Stimulated activated CD8-positive, alpha-beta memory T cell treated with anti-CD3 and anti-CD28 coated beads, Interleukin-15, amount 100 ng/mL, for 24 hours (primary cell): Measurements from ENCODE around the gene PACSIN1.

Source experiments
- DNase-seq: peaks from one replicate; pipeline ENCODE4 v3.0.0-alpha.2; 2020; ENCODE audit warnings: low read depth

PACSIN1 gene

DNA sequence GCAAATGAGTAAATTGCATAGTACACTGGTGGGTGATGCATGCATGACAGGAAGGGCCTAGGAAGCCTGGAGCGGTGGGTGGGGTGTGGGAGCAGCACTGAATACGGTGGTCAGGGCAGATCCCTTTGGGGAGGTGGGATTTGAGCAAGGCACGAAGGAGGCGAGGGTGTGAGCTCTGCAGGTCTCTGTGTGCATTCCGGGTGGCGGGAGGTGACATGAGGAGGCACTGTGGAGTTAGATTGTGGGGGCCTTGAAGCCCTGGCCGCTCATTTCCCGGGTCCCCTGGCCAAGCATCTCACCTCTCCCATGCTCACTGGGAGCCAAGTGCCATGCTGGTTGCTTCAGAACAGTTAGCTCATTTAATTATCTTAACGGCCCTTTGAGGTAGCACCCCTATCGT lies 96.5 kb downstream of the PACSIN1 start:
- DNase-seq, result no peak

DNA sequence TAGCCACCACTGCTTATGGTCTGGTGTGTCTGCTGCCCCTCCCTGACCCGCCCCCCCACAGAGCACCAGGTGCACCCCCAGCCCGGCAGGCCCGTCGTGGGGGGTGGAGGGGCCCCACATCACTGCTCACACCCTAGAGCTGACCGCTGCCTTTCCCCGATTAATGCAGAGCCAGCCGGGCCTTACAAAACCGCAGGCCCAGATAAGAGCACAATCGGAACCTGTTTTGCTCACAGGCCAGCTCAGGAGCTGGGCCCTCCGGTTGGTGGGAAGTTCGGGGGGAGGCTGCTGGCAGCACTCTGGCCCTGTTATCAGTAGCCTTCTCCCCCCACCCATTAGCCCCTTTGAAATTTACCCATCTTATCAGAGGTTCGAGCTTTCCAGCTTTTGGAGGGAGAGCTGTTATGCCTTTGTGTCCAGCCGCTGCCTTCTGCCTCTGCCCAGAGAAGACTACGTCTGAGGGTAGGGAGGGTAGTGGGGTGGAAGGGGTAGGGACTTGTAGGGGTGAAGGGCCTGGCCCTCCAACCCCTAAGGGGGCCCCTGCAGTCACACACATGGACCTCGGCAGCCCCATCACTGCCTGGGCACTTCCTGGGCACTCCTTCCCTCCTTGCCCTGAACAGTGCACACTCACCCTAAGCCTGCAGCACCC lies 97.1 kb downstream of the PACSIN1 start:
- no peak for DNase-seq

DNA sequence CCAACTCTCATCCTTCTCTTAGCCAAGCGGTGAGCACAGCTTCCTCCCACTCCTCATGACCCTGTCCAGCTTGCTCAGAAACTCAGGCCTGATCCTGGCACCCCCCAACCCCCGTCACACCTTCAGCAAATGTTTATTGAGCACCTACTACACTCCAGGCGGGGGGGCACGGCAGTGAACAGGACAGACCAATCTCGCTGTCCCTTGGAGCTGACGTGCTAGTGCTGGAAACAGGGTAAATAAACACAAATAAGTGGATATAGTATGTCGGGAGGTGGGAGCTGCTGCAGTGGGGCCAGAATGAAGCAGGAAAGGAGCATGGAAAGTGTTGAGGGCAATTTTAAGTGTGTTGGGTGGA lies 97.6 kb downstream of the PACSIN1 start:
- no peak for DNase-seq

GRCh38 chr6:34564181-34564580 lies 98.3 kb downstream of the PACSIN1 start:
- DNase-seq, result no peak

DNA sequence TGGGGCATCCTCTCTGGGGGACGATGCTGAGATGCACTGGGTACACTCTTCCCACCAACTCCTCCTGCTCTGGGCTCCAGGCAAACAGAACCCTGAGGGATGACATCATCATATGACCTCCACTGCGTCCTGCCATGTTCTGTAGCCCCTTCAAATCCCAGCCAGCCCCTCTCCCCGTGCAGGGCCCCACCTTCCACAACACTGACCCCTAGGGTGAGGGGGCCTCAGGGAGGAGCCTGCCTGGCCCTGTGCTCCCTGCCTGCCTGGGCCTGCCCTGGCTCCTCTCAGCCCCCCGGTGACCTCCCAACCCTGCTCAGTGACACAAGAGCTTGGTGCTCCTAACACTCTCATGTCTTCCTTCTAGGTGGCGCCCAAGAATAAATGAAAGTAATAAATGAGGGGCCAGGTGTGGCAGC lies 99.9 kb downstream of the PACSIN1 start:
- DNase-seq, result no peak

GRCh38 chr6:34566830-34567546 lies 101.1 kb downstream of the PACSIN1 start:
- DNase-seq, result no peak

DNA sequence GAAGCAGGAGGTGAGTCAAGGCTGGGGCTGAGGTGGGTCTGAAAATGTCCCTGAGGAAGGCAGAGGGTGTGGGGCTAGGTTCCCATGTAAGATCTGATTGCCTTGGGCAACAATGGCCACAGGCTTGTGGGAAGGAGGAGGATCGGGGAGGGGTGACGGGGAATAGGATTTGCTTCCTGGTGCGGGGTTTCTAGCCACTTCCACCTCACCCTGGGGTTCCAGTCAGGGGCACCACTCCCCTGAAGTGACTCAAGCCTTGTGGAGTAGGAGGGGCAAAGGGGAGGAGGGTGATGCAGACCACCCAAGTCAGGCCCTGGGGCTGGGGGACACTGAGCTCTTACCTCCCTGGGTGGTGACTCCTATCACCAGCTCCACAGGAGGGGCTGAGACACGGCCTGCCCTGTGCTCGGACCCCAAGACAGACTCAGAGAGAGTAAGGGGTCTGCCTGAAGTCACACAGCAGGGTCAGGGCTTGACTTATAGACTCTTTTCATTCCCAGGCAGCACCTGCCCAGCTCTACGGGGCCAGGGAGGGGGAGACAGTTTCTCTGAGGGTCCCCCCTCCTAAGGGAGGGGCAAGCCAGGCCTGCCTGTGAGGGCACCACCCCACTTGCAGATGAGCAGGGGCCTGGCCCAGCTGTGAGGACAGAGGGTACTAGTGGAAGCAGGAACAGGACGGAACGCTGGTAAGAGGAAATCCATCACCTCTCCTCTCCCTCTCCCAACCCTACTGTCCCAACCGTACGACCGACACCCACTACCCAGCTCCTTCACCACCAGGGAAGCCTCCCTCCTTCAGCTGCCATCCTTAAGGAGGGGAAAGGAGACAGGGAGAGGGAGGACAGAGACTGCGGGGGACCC lies 102.7 kb downstream of the PACSIN1 start:
- no peak for DNase-seq

- DNase-seq, result no peak
These were observed 103.6 kb downstream of the PACSIN1 start for GRCh38 chr6:34569361-34569973.

DNA sequence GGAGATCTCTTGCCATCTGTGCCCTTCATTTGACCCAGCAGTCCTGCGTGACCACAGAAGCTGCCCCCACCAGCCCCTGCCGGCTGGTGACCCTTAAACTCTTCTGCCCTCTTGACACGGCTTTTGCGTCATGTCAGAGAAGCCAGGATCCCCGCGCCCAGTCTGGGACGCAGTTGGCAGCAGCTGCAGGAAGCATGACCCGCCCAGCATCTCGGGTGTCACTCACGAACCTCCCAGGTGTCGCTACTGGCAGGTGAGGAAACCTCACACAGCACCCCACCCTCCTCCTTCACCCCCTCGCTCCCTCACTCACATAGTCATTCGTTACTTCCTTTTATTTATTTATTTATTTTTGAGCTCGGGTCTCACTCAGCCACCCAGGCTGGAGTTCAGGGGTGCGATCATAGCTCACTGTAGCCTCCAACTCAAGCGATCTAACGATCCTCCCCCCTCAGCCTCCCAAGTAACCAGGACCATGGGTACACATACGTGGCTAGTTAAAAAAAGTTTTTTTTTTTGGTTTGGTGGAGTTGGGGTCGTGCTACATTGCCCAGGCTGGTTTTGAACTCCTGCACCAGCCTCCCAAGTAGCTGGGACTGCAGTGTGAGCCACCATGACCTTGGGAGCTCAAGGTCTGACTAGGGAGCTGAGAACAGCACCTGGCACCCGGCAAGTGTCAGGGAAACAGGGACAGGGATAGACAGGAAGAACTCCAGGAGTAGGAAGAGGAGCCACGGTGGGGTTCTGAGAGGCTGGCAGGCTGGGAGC lies 104.4 kb downstream of the PACSIN1 start:
- DNase-seq, result no peak

- no peak for DNase-seq
These were observed 105.5 kb downstream of the PACSIN1 start for GRCh38 chr6:34571388-34571787.

DNA sequence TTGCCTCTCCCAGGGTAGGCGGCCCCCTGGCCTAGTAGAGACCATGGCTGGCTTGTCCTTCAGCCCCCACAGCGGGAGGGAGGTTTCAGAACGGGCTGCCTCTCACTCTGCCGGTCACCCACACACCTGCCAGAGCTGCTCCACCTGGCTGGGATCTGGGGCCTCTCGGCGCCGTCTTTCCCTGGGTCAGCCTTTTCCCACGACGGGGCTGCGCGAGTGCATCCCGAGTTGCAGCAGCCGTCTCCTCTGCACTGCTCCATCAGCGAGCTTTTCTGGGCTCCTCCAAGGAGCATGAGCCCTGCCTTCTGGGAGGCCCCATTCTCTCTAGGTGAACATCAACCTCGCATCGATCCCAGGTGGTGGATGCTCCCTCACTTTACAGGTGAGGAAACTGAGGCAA lies 106.1 kb downstream of the PACSIN1 start:
- DNase-seq, result no peak

DNA sequence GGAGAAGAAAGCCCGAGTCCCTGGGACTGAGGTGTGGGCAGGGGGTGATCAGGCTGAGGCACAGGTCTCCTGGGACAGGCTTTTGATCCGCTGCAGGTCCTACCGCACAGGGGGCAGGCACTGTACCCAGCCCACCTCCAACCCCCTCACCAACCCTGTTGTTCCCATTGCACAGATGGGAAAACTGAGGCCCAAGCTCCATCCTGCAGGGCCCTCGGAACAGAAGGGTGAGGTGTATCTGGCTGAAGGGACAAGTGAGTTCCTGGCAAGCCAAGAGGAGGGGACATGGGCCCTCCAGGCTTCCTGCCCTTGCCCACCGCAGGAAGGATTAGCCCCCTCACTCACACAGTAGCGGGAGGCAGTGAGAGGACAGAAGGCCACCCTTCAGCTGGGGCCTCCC lies 106.7 kb downstream of the PACSIN1 start:
- no peak for DNase-seq

- no peak for DNase-seq
These were observed 107.8 kb downstream of the PACSIN1 start for GRCh38 chr6:34573567-34574183.

GRCh38 chr6:34574647-34575293 lies 108.9 kb downstream of the PACSIN1 start:
- no peak for DNase-seq

GRCh38 chr6:34575326-34575725 lies 109.5 kb downstream of the PACSIN1 start:
- DNase-seq, result no peak

DNA sequence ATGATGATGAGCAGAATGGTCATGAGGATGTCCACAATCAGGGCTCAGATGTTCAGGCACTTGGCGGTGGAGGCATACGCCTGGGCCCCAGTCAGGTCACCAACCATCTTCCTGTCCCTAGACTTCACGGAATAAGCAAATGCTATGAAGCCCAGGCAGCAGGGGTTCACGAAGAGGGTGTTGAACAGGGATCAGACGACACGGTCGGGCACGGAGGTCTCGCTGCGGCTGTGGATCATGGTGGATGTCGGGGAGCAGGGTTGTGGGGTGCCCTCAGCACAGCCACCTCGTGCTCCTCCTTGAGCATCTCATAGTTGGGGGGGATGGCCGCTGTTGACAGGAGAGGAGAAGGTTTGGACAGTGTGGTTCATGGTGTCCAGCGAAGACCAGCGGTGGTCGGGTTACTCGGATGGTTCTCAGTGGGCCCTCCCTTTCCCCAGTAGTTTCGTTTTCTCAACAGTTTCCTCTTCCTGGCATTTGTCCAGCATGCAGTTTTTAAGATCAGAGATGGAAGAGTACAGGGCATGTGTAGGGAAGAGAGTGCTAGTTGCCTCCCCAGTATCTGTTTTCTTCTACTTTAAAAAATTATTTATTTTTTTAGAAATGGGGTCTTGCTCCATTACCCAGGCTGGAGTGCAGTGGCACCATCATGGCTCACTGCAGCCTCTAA lies 110.5 kb downstream of the PACSIN1 start:
- no peak for DNase-seq

- DNase-seq, result no peak
These were observed 112.8 kb downstream of the PACSIN1 start for GRCh38 chr6:34578445-34579262.

DNA sequence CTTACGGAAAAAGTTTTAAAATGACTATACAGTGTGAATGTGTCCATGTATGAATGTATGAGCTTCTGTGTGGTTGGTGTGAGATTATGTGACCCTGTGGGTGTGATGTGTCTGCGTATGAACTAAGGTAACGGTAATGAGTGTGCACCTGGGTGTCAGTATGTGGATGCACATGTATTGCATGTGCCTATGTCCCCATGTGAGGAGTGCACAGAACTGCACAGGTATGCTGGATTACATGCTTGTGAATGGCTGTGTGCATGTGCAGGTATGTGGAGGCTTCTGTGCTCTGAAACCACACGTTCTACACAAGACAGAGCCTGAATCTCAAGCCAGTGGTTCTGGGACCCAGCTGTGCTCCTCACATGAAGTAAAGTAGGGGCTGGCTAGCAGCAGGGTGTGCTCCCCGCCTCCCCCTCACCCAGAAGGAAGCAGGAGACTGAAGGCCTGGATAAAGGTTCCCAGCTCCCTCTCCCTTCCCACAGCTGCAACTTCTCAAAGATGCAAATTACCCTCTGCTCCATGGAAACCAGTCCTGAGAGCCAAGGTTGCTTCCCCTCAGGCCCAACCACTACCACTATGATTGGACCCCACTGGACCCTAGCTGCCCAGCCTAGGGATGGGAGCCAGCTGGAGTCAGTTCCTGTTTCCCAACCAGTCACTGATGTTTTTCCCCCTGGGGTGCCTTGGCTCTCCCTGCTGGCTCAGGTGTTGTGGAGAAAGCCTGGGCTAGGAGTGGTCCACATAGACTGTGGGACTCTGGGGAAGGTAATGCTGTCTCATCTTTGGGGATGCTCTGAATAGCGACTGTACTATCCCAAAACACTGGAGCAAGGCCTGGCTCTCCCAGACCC lies 115.1 kb downstream of the PACSIN1 start:
- no peak for DNase-seq

- no peak for DNase-seq
These were observed 115.7 kb downstream of the PACSIN1 start for GRCh38 chr6:34581561-34581920.
